HUES6 (cell line): ENCODE measurements around the gene PRSS21.

Source experiments
- H3K27ac ChIP-seq: 2 replicates; pipeline ENCODE4 v1.7.0; 2013; ENCODE audit warnings: low read depth, mild to moderate bottlenecking, low read length, inconsistent platforms
- H3K27me3 ChIP-seq: 2 replicates; pipeline ENCODE4 v1.6.1; 2013; ENCODE audit warnings: low read length; ENCODE audit not compliant: control insufficient read depth, insufficient read depth
- H3K36me3 ChIP-seq: 2 replicates; pipeline ENCODE4 v1.6.1; 2013; ENCODE audit warnings: low read length; ENCODE audit not compliant: control insufficient read depth, insufficient read depth
- H3K4me1 ChIP-seq: 2 replicates; pipeline ENCODE4 v1.6.1; 2013; ENCODE audit warnings: low read length; ENCODE audit not compliant: control insufficient read depth, insufficient read depth
- H3K4me3 ChIP-seq: 2 replicates; pipeline ENCODE4 v1.5.1; 2013; ENCODE audit warnings: low read depth, low read length
- H3K9ac ChIP-seq: one replicate; pipeline ENCODE4 v1.6.1; 2013; ENCODE audit warnings: mild to moderate bottlenecking, low read length
- H3K9me3 ChIP-seq: 2 replicates; pipeline ENCODE4 v1.6.1; 2013; ENCODE audit warnings: low read depth, low read length; ENCODE audit not compliant: control insufficient read depth, insufficient read depth

PRSS21 gene

DNA sequence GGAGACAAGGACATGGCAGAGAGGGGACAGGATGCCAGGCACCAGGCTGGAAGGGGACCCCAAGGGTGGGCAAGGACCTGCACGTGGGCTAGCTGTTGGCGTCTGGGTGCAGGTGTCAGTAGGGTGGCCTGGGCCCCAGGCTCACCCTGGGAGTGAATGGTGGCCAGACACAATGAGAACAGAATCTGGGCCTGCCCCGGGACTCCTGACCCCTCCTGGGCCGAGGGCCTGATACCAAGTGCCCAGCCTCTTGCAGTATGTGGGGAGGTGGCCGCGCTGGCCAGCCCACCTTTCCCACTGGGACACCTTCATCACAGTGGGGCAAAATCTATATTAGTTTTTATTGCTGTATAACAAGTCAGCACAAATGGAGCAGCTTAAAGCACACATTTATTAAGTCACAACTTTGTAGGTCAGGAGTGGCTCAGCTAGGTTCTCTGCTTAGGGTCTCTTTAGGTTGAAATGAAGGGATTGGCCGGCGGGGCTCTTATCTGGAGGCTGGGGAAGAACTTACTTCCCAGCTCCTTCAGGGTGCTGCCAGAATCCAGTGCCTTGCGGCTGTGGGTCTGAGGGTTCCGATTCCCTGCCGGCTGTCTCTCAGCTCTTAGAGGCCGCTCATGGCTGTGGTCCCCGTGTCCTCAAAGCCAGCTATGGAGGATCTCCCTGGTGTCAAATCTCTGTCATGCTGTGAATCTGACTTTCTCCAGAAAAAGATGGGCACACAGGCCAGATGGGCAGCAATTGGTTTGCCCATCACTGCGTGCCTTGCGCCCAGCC, 33.3 kb upstream of the PRSS21 start:
- Histone ChIP-seq H3K4me3 (no peak overlapping the region), H3K9me3 (no peaks in the 10 kb centered on the region), H3K4me1 (peaks cover 11% of the 10 kb centered on the region; the same call in 1 of the 2 replicates), H3K9ac (no peak overlapping the region), H3K36me3 (no peaks in the 10 kb centered on the region), H3K27me3 (peaks cover 32% of the 10 kb centered on the region), H3K27ac (no peak overlapping the region)

DNA sequence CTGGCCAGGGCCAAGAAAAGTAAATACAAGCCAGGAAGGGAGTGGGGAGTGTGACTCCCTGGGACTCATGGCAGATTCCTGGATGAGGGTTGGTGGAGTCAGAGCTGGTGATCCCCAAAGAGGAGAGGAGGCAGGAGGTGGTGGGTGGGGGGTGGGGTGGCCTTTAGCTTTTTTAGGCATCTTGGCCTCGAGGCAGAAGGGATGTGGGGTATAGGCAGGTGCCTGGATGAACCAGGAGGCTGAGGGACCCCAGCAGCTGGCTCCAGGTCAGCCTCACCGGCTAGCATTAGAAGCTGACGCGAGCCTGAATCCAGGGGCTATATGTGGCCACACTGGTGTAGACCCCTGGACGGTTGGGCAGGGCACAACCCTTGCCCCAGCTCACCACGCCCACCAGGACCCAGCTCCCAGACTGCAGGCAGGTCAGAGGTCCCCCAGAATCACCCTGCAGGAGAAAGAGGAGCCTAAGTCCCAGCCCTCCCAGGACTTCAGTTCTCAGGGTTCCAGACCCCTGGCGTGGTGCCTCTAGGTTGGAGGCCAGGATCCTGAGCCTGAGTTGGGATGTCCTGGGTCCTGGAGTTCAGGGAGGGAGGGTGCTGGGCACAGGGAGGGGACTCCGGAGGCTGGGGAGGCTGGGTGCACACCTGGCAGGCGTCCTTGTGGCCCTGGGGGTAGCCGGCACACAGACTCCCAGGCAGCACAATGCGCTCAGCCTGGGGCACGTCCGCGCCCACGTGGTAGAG, 32.5 kb upstream of the PRSS21 start:
- H3K36me3 ChIP-seq = no peaks in the 10 kb centered on the region
- peaks cover 10% of the 10 kb centered on the region; the same call in 1 of the 2 replicates for H3K4me1 ChIP-seq
- H3K27me3 ChIP-seq = peaks cover 32% of the 10 kb centered on the region
- peak overlapping the region; percentile 54; the same call in 1 of the 2 replicates for H3K4me3 ChIP-seq
- H3K27ac ChIP-seq = no peak overlapping the region
- no peak overlapping the region for H3K9ac ChIP-seq
- H3K9me3 ChIP-seq = no peaks in the 10 kb centered on the region

DNA sequence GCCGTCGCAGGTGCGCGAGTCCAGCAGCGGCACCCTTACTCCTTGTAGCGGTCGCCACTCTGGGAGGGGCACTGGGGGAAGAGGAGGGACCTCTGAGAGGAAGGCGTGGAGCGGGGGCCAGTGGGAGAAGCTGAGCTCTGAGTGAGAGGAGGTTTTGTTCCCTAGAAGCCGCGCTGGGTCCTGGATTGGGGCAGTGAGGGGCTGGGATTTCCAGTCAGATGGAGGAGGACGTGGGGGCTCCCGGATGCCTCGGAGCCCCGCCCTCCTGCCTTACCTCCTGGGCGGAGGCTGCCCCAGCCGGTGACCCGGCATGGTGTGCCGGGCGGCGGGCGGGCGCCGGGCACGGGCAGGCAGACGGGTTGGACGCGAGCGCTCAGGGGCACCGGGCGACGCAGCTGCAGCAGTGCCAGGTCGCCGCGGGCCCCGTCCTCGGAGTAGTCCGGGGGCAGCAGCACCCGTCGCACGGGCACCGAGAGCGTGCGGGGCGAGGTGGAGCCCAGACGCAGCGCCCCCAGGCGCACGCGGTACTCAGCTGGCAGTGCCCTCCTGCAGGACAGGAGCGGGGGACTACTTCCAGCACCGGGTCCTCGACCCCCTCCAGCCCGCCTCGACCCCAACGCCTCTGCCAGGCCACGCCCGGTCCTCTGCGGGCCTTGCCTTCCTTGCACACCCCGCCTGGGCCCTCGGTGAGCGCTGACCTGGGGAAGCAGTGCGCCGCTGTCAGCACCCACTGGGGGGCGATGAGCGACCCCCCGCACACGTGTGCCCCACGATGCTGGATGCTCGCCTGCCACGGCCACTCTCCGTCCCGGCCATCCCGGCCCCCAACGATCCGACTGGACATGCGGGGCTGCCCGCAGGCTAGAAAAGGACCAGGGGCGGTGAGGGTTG, 31.7 kb upstream of the PRSS21 start:
- H3K9ac ChIP-seq = no peak overlapping the region
- peaks cover 37% of the 10 kb centered on the region for H3K27me3 ChIP-seq
- H3K36me3 ChIP-seq = no peaks in the 10 kb centered on the region
- 0 out of 2 replicates have a peak, but pooled peaks cover 10% of the 10 kb centered on the region for H3K4me1 ChIP-seq
- H3K4me3 ChIP-seq = peak overlapping the region; percentile 54
- no peaks in the 10 kb centered on the region for H3K9me3 ChIP-seq
- H3K27ac ChIP-seq = no peak overlapping the region

DNA sequence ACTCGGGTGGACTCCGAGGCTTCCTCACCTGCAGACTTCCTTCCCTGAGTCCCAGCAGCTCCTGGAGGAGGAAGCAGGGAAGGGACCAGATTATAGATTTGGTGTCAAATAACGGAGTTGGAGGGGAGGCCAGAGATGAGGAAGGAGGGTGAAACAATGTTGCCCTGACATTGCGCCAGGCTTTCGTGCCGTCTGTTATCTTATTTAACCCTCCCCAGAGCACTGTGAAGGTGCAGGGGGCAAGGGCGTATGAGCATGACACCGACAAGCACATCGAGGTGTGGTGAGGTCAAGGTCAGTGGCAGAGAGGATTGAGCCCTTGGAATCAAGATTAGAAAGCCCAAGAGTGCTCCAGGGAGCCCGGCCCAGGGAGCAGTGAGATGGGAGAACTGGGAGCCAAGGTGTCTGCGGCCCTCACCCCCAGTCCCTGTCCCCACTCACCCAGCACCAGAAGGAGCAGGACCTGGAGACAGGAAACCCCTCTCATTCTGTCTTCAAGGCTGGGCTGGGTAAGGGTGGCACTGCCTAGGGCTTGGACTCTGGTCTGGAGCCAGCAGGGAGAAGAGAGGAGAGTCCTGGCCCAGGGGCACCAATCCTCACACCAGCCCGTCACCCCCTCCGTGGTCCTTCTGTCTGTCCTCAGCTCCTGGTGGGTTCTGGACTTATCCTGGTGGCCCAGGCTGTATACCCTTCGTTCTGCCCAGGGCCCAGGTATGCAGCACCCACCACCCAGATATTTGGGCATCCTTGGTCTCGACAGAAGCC, 30.8 kb upstream of the PRSS21 start:
- Histone ChIP-seq H3K4me1 (0 out of 2 replicates have a peak, but pooled peaks cover 8% of the 10 kb centered on the region), H3K9ac (no peak overlapping the region), H3K9me3 (no peaks in the 10 kb centered on the region), H3K36me3 (no peaks in the 10 kb centered on the region), H3K27me3 (peaks cover 37% of the 10 kb centered on the region), H3K27ac (no peak overlapping the region), H3K4me3 (no peak overlapping the region)

DNA sequence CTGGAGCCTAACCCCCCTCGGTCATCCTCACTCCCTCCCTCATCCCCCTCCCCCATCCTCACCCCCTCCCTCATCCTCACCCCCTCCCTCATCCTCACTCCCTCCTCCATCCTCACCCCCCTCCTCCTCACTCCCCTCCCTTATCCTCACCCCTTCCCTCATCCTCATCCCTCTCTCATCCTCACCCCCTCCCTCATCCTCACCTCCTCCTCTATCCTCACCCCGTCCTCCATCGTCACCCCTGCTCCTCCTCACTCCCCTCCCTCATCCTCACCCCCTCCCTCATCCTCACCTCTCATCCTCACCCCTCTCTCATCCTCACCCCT, 30.2 kb upstream of the PRSS21 start:
- H3K4me1 ChIP-seq = 0 out of 2 replicates have a peak, but pooled peaks cover 8% of the 10 kb centered on the region
- H3K9ac ChIP-seq = no peak overlapping the region
- no peaks in the 10 kb centered on the region for H3K36me3 ChIP-seq
- H3K27me3 ChIP-seq = peaks cover 37% of the 10 kb centered on the region
- no peak overlapping the region for H3K4me3 ChIP-seq
- no peak overlapping the region for H3K27ac ChIP-seq
- no peaks in the 10 kb centered on the region for H3K9me3 ChIP-seq

DNA sequence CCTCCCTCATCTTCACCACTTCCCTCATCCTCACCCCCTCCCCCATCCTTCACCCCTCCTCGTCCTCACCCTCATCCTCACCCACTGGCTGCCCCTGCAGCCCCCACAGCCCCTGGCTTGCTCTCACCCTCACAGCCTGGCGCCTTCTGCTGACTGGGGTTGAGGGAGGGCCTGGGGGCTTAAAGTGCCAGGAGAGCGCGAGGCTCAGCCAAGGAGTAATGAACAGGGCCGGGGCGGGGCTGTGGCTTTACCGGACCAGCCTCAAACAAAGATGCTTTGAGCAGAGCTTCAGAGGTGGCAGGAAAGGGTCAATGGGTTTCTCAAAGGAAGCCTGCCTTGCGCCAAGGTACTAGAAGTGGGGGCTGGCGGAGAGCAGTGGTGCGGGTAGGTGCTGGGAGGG, 29.6 kb upstream of the PRSS21 start, which contains the start of gene PRSS33:
PRSS33 (minus strand) TSS at position 155 of the 400 bp plus-strand sequence. CDS start 1,013 bp downstream, outside the sequence.
- Histone ChIP-seq H3K27me3 (peaks cover 37% of the 10 kb centered on the region), H3K9me3 (no peaks in the 10 kb centered on the region), H3K4me1 (0 out of 2 replicates have a peak, but pooled peaks cover 8% of the 10 kb centered on the region), H3K4me3 (no peak within 1 kb of the TSS), H3K27ac (no peak within 1 kb of the TSS), H3K9ac (no peak within 1 kb of the TSS), H3K36me3 (no peaks in the 10 kb centered on the region)

DNA sequence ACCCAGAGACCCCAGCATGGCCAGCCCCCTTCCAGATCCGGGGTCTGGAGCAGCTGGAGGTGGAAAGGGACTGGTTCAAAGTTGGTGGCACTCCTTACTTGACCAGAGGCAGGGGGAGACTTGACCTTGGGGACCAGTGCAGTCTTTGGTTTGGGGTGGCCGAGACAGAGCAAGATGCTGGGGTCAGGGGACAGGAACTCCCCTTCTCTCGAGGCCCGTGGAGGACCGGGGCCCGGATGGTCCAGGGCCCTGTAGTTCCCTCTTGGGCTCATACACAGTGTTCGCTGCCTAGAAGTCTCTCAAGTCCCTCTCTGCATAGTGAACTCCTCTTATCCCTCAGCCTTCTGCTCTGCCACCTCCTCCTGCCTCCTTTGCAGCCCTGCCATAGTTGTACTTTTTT, 29.1 kb upstream of the PRSS21 start:
- Histone ChIP-seq H3K27me3 (peaks cover 37% of the 10 kb centered on the region), H3K4me1 (0 out of 2 replicates have a peak, but pooled peaks cover 8% of the 10 kb centered on the region), H3K9me3 (no peaks in the 10 kb centered on the region), H3K9ac (no peak overlapping the region), H3K36me3 (no peaks in the 10 kb centered on the region), H3K27ac (no peak overlapping the region), H3K4me3 (no peak overlapping the region)

DNA sequence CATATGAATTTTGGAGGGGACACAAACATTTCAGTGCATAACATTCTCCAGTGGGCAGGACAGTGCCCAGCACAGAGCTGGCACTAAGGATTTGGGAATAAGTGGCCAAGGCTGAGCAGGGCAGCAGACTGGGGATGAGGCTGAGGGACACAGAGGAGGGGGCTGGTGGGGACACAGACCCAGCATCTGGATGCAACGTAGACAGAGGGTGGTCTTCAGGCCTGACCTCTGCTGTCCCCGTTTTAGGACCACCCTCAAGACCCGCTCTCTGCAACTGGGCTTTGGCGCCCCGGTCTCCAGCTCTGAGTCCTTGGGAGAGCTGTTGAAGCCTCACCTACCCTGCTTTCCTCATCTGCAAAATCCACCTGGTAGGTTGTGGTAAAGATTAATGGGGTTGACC, 26.4 kb upstream of the PRSS21 start:
- Histone ChIP-seq H3K36me3 (no peaks in the 10 kb centered on the region), H3K4me3 (no peak overlapping the region), H3K27me3 (peaks cover 20% of the 10 kb centered on the region), H3K9ac (no peak overlapping the region), H3K4me1 (0 out of 2 replicates have a peak, but pooled peaks cover 7% of the 10 kb centered on the region), H3K27ac (no peak overlapping the region), H3K9me3 (no peaks in the 10 kb centered on the region)

DNA sequence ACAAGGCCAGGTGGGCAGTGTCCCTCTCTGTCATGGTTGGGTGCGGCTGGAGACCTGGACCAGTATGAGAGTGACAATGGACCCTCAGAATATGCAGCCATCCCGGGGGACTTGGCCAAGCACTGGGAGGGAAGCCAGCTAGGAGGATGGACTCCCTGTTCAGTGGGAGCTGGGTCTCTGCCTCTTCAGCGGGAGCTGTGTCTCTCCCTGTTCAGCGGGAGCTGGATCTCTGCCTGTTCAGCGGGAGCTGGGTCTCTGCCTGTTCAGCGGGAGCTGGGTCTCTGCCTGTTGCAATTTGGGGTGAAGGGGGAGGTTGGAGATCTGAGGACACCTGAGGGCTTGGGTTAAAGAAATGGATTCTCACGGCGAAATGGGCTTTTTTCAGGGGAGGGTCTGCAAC, 25.9 kb upstream of the PRSS21 start:
- H3K9ac ChIP-seq = no peak overlapping the region
- H3K36me3 ChIP-seq = no peaks in the 10 kb centered on the region
- no peaks in the 10 kb centered on the region for H3K9me3 ChIP-seq
- H3K27ac ChIP-seq = no peak overlapping the region
- H3K27me3 ChIP-seq = peaks cover 15% of the 10 kb centered on the region
- H3K4me1 ChIP-seq = 0 out of 2 replicates have a peak, but pooled peaks cover 2% of the 10 kb centered on the region
- H3K4me3 ChIP-seq = no peak overlapping the region

DNA sequence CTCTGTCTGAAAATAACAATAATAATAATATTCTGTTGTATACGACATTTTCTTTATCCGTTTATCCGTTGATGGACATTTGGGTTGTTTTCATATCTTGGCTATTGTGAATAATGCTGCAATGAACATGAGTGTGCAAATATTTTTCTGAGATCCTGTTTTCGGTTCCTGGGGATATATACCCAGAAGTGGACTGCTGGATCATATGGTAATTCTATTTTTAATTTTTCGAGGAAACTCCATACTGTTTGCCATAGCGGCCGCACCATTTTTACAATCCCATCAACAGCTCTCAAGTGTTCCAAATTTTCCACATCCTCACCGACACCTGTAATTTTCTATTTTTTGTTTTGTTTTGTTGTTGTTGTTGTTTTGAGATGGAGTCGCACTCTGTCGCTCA, 24.1 kb upstream of the PRSS21 start:
- H3K4me3 ChIP-seq = no peak overlapping the region
- H3K9me3 ChIP-seq = no peaks in the 10 kb centered on the region
- H3K36me3 ChIP-seq = no peaks in the 10 kb centered on the region
- no peaks in the 10 kb centered on the region for H3K4me1 ChIP-seq
- peaks cover 7% of the 10 kb centered on the region for H3K27me3 ChIP-seq
- no peak overlapping the region for H3K9ac ChIP-seq
- H3K27ac ChIP-seq = no peak overlapping the region
